Upper lobe of left lung (tissue), 6 donors: ENCODE measurements around the gene INPP4B. TPM values are rescaled to one million over a fixed set of nuclear protein-coding genes. Genes with fewer than 3 reads are reported as not detected.

Experiments
- ATAC-seq, 2 donors: fragments of 200-7000 bp; cut with Tn5 transposase; one replicate each; pipeline ENCODE4 v1.9.1; 2022; ENCODE audit warnings: mild to moderate bottlenecking in 2 of 2, moderate library complexity in 2 of 2; ENCODE audit not compliant: low FRiP score in 2 of 2
- DNase-seq, 2 donors: peaks; one replicate each; pipeline ENCODE4 v3.0.0-alpha.2; 2019 to 2020
- H3K27ac ChIP-seq, 4 donors: fragments of 200-600 bp; sonication (generic); one replicate each; pipeline ENCODE4 v1.5.1; 2016 to 2019
- H3K27me3 ChIP-seq, 4 donors: fragments of 200-600 bp; sonication (generic); one replicate each; pipeline ENCODE4 v1.5.1; 2017 to 2019
- H3K36me3 ChIP-seq, 4 donors: fragments of 200-600 bp; sonication (generic); one replicate each; pipeline ENCODE4 v1.5.1; 2016 to 2019
- H3K4me1 ChIP-seq, 4 donors: fragments of 200-600 bp; sonication (generic); one replicate each; pipeline ENCODE4 v1.5.1; 2018 to 2019
- H3K4me3 ChIP-seq, 4 donors: fragments of 200-600 bp; sonication (generic); one replicate each; pipeline ENCODE4 v1.5.1; 2017 to 2019; ENCODE audit warnings: mild to moderate bottlenecking in 2 of 4, moderate library complexity in 1 of 4
- H3K9me3 ChIP-seq, 4 donors: fragments of 200-600 bp; sonication (generic); one replicate each; pipeline ENCODE4 v1.5.1; 2018 to 2019
- EP300 ChIP-seq, 4 donors: sonication (generic); formaldehyde crosslinking; IDR thresholded peaks; one replicate each; pipeline ENCODE4 v1.5.1; 2017; ENCODE audit warnings: antibody characterized with exemption in 4 of 4, control low read depth in 2 of 4
- POLR2A ChIP-seq, 4 donors: fragments of 450-650 bp; IDR thresholded peaks; one replicate each; pipeline ENCODE4 v1.5.1; 2016 to 2017; ENCODE audit warnings: antibody characterized with exemption in 4 of 4, mild to moderate bottlenecking in 2 of 4
- POLR2AphosphoS5 ChIP-seq, 2 donors: sonication (generic); formaldehyde crosslinking; IDR thresholded peaks; one replicate each; pipeline ENCODE4 v1.5.1; 2017; ENCODE audit warnings: antibody characterized with exemption in 2 of 2
- WGBS, 2 donors: methylation state at CpG; one replicate each; pipeline ENCODE4 v1.1.5; 2017 to 2018; 5-methylcytosine and 5-hydroxymethylcytosine counted together
- total RNA-seq, 6 donors: library from RNA; depleted of rRNA in 4 of 6; stranded (reverse); fragments of >200 nt in 4 of 6; gene quantifications; one replicate each; pipeline versions ENCODE4 v1.1.0 to v1.2.1, GENCODE V29; 2016 to 2021
- TF ChIP-seq, protein P1 (sequence below), 6 experiments: fragments of 450-650 bp in 4 of 6; fragments of 200-600 bp in 2 of 6; sonication (generic) in 2 of 6; IDR thresholded peaks; one replicate each; pipeline ENCODE4 v1.5.1; 2016 to 2019; ENCODE audit warnings: antibody characterized with exemption in 6 of 6
- donor health status: DM: no; HTN: no; CAD: no; lungs with moderate emphysema.
- donor health status: DM: no; HTN: yes; CAD: no; lungs with severe emphysema.

Gene INPP4B
- total RNA-seq, 6 donors from 2014 or later = 4.7 to 31.4 (median 10.4) TPM

DNA sequence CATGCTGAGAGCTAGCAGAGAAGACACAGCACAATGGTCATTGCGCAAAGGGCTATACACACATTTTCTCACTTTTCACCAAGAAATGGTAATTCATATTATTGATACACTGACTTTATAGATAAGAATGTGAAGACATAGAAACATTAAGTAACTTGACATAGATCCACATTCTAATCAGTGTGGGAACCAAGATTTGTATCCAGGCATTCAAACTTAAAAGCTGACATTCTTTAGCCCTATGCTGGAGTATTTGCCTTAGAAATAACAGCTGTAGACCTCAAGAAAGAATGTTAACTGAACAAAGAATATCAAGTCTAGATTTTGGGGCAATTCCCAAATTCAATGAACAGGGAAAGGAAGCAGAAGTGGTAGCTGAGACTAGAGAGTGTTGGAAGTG lies 824.9 kb downstream of the INPP4B start:
- no peak for TF ChIP-seq EP300 (IDR thresholded peaks at IDR 0.05)
- no peak for TF ChIP-seq POLR2A (IDR thresholded peaks at IDR 0.05)
- TF ChIP-seq, protein P1, sequence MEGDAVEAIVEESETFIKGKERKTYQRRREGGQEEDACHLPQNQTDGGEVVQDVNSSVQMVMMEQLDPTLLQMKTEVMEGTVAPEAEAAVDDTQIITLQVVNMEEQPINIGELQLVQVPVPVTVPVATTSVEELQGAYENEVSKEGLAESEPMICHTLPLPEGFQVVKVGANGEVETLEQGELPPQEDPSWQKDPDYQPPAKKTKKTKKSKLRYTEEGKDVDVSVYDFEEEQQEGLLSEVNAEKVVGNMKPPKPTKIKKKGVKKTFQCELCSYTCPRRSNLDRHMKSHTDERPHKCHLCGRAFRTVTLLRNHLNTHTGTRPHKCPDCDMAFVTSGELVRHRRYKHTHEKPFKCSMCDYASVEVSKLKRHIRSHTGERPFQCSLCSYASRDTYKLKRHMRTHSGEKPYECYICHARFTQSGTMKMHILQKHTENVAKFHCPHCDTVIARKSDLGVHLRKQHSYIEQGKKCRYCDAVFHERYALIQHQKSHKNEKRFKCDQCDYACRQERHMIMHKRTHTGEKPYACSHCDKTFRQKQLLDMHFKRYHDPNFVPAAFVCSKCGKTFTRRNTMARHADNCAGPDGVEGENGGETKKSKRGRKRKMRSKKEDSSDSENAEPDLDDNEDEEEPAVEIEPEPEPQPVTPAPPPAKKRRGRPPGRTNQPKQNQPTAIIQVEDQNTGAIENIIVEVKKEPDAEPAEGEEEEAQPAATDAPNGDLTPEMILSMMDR (IDR thresholded peaks at IDR 0.05) = no peak
- no peak for TF ChIP-seq POLR2AphosphoS5 (IDR thresholded peaks at IDR 0.05)
- H3K27ac ChIP-seq = no peak overlapping the region
- no peaks in the 10 kb centered on the region for H3K27me3 ChIP-seq
- H3K9me3 ChIP-seq = no peaks in the 10 kb centered on the region
- no peaks in the 10 kb centered on the region for H3K4me1 ChIP-seq
- no peak overlapping the region for H3K4me3 ChIP-seq
- no peaks in the 10 kb centered on the region for H3K36me3 ChIP-seq
- DNase-seq (no peak), ATAC-seq (no peak)
- 97 to 100% methylated on average over 1 of the region's 1 CpG for WGBS, 2 donors

DNA sequence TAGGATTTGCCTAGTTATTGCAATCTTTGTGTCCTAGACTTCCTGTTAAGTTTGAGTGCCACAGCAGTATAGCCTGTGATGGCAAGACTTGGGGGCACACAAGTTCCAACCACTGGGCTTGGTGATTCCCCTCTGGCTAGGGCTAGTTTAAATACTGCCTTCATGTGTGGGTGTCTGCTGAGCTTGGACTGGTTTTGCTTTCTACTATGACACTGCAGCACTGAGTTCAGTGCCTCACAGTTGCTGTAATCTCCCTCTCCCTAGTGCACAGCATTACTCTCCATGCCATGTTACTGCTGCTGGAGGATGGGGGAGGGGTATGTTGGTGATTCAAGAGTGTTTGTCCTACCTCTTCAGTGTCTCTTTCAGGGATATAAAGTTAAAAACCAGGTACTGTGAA lies 830.1 kb downstream of the INPP4B start:
- ATAC-seq = no peak
- no peaks in the 10 kb centered on the region for H3K4me1 ChIP-seq
- H3K36me3 ChIP-seq = no peaks in the 10 kb centered on the region
- TF ChIP-seq POLR2AphosphoS5 (IDR thresholded peaks at IDR 0.05) (no peak), EP300 (IDR thresholded peaks at IDR 0.05) (no peak), POLR2A (IDR thresholded peaks at IDR 0.05) (no peak)
- TF ChIP-seq, protein P1 (IDR thresholded peaks at IDR 0.05) = no peak
- H3K9me3 ChIP-seq = no peaks in the 10 kb centered on the region
- no peak overlapping the region for H3K4me3 ChIP-seq
- H3K27me3 ChIP-seq = no peaks in the 10 kb centered on the region
- no peak overlapping the region for H3K27ac ChIP-seq
- no peak for DNase-seq

DNA sequence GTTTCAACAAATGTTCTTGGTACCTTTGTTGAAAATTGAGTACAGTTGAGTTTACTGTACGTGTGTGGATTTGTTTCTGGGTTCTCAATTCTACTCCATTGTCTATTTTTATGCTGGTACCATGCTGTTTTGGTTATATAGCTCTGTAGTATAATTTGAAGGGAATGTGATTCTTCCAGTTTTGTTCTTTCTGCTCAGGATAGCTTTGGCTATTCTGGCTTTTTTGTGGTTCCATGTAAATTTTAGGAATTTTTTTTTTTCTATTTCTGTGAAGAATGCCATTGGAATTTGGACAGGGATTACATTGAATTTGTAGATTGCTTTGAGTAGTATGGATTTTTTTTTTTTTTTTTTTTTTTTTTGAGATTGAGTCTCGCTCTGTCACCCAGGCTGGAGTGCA lies 836.4 kb downstream of the INPP4B start:
- Histone ChIP-seq H3K27ac (no peak overlapping the region), H3K9me3 (peaks cover 0 to 7% (median 4%) of the 10 kb centered on the region in 4 donors), H3K27me3 (no peaks in the 10 kb centered on the region), H3K4me3 (no peak overlapping the region), H3K36me3 (no peaks in the 10 kb centered on the region), H3K4me1 (no peaks in the 10 kb centered on the region)
- no peak for TF ChIP-seq EP300 (IDR thresholded peaks at IDR 0.05)
- TF ChIP-seq POLR2AphosphoS5 (IDR thresholded peaks at IDR 0.05) = no peak
- TF ChIP-seq, protein P1 (IDR thresholded peaks at IDR 0.05) = no peak
- no peak for TF ChIP-seq POLR2A (IDR thresholded peaks at IDR 0.05)
- 78 to 85% methylated on average over 2 of the region's 2 CpGs for WGBS, 2 donors
- ATAC-seq = no peak
- DNase-seq = no peak

DNA sequence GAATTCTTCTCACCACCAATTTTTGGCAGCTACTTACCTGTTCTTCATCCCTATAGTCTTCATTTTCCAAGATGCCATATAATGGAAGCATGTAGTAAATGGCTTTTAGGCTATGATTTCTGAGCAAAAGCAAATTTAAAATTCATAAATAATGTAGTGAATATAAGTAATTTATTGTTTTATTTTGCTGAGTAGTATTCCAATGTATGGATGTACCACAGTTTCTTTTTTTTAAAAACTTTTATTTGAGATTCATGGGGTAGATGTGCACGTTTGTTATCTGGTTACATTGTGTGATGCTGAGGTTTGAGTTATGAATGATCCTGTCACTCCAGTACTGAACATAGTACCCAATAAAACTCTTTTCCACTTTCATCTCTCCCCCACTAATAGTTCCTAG lies 840.6 kb downstream of the INPP4B start:
- Histone ChIP-seq H3K27me3 (no peaks in the 10 kb centered on the region), H3K4me1 (no peaks in the 10 kb centered on the region), H3K27ac (no peak overlapping the region), H3K36me3 (no peaks in the 10 kb centered on the region), H3K9me3 (peaks cover 0 to 7% (median 4%) of the 10 kb centered on the region in 4 donors), H3K4me3 (no peak overlapping the region)
- no peak for DNase-seq
- TF ChIP-seq POLR2A (IDR thresholded peaks at IDR 0.05) = no peak
- TF ChIP-seq POLR2AphosphoS5 (IDR thresholded peaks at IDR 0.05) = no peak
- TF ChIP-seq, protein P1 (IDR thresholded peaks at IDR 0.05) = no peak
- TF ChIP-seq EP300 (IDR thresholded peaks at IDR 0.05) = no peak
- ATAC-seq = no peak
- 84 to 89% methylated on average over 1 of the region's 1 CpG for WGBS, 2 donors

DNA sequence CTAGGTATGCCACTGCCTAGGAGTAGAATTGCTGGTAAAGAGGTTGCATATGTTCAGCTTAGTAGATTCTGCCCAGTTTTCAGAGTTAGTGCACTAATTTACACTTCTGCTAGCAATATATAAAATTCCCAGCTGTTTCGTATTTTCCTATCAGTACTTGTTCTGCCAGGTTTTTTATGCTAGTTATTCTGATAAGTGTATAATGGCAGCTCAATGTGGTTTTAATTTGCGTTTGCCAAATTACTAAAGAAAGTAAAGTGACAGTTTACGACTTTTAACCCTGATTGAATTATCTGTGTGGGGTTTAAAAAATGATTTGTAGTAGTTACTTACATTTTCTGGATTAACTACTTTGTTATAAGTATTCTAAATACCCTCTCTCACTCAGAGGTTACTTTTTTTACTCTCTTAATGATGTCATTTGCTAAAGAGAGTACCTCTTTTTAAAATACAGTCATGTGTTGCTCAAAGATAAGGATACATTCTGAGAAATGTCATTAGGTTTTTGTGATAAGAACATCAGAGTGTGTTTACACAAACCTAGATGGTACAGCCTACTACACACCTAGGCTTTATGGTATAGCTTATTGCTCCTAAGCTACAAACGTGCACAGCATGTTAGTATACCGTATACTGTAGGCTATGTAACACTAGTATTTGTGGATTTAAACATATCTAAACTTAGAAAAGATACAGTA lies 846.5 kb downstream of the INPP4B start:
- ATAC-seq (no peak), DNase-seq (no peak)
- 79 to 85% methylated on average over 5 of the region's 5 CpGs for WGBS, 2 donors
- H3K4me1 ChIP-seq = no peaks in the 10 kb centered on the region
- H3K9me3 ChIP-seq = no peaks in the 10 kb centered on the region
- H3K36me3 ChIP-seq = no peaks in the 10 kb centered on the region
- H3K27ac ChIP-seq = no peak overlapping the region
- no peaks in the 10 kb centered on the region for H3K27me3 ChIP-seq
- H3K4me3 ChIP-seq = no peak overlapping the region
- no peak for TF ChIP-seq POLR2A (IDR thresholded peaks at IDR 0.05)
- TF ChIP-seq, protein P1 (IDR thresholded peaks at IDR 0.05) = no peak
- TF ChIP-seq POLR2AphosphoS5 (IDR thresholded peaks at IDR 0.05) = no peak
- no peak for TF ChIP-seq EP300 (IDR thresholded peaks at IDR 0.05)
